ENCODE data around the gene ST3GAL3.

GRCh38 chr1:43890815-43891214, 183.5 kb downstream of the ST3GAL3 start:
- TF ChIP-seq CTCF (IDR thresholded peaks at IDR 0.05) (no peak), POLR2A (IDR thresholded peaks at IDR 0.05) (no peak)

Data from right lobe of liver (tissue), 4 donors.